Cerebellar nuclear complex (tissue), 1 donor: ENCODE data around the gene NUAK2.
"Not testable (repeated sequence)": the region's sequence is repeated elsewhere in the genome, so short reads cannot be mapped to it uniquely, and the experiment has no call there.

Experiments
- DNase-seq, 2 experiments: peaks; one replicate each; lab custom pipeline; 2025; lab: John Stamatoyannopoulos, UW

NUAK2 gene

DNA sequence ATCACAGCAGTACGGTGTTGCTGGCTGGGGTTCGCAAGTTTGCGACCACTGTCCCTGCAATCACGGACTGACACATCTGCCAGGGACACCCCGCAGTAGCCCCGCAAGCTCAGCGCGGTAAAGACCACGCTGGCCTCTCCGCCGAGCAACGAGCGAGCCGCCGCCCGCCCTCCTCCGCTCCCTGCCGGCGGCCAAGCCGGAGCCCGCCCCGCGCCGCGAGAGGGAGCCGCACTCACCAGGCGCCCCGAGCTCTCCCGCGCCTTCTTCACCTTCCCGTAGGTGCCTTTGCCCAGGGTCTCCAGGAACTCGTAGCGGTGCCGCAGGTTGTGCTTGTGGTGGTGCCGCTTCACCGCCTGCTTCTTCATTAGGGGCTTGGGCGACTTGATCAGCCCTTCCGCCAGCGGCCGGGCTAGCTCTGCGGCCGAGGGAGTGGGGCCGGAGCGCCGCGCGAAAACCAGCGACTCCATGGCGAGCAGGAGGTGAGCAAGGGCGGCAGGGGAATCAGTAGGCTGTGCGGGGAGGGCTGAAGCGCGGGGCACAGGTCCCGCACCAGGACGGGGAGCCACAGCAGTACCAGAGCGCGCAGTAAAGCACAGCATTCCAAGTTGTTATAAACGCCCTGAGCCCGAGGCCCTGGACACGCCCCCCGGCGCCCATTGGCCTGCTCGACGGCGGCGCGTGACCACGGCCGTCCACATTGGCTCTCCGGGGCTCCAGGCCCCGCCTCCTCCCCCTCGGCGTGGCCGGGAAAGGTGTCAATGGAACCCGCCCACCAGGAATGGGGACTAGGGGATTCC, at the start of gene NUAK2:
TSS of gene NUAK2 (minus strand) at position 584 of the 797 bp plus-strand sequence. CDS start at position 467, 117 bp downstream.
- DNase-seq = peak; percentile 88 to 93

DNA sequence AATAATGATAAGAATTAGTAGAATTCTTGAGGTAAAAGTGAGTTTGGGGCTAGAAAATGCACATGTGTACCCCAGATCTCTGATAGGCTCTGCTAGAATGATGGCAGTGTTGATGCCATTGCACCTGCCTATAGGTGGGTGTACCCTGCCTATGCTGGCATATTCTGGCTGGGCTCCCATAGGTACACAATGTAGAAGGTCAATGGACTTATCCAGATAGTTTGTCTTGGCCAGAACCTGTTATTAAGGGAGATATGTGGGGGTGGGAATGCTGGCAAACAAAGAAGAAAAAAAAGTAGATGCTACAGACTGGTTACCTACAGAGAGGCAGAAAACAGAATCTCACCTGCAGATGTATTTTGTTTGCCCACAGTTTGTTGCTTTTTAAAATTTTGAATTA, 49.2 kb upstream of the NUAK2 start:
- no peak for DNase-seq

DNA sequence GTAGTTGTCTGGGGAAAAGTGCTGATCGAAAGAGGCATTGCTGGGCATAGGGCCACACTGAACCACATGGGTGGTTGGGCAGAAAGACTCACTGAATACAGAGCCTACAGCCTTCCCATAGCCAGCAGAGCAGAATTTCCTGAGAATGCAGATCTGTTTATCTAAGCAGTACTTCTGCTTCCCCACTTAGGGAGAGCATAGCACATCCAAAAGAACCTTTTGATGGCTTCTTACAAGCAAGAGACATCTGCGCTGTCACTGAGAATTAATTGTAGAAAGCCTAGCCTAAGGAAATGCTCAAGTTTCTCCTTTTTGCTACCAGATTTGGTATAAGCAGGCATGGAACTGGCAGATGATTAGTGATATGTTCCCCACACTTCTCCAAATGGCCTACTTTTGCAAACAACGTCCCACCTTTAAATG, 48.2 kb upstream of the NUAK2 start:
- no peak for DNase-seq

DNA sequence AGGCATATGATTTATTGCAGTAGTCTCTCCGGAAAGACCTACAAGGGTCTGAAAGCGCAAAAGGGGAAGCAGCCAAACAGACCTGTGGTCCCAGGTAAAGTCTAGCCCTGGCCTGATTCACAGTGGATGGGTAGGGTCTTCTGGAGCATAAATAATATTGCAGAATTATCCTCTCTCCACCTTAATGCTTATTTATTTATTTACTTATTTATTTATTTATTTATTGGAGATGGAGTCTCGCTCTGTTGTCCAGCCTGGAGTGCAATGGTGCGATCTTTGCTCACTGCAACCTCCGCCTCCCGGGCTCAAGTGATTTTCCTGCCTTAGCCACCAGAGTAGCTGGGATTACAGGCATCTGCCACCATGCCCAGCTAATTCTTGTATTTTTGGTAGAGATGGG, 46.9 kb upstream of the NUAK2 start:
- DNase-seq = no peak

DNA sequence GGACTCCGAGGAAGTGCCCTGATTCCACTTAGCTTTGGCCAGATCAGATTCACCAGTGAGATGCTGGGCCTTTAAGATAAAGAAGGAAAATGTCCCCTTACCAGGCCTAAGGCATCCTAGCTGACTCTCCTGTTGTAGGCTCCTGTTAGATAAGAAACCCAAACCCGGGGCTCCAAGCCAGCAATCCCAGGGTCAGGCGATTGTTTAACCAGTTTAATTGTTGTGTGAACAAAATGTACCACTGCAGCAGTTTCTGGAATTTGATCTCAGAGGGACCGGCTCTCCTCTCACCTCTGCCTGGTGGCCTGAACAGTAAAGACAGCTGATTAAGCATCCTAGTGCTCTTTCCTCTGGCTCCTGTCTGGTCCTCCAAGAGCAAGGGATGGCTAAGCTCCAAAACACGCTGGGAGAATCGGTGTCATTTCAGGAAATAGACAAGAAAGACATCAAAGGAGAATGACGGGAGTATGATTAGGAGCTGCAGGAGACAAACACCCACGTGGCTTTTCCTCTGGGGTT, 44.5 kb upstream of the NUAK2 start:
- no peak for DNase-seq

DNA sequence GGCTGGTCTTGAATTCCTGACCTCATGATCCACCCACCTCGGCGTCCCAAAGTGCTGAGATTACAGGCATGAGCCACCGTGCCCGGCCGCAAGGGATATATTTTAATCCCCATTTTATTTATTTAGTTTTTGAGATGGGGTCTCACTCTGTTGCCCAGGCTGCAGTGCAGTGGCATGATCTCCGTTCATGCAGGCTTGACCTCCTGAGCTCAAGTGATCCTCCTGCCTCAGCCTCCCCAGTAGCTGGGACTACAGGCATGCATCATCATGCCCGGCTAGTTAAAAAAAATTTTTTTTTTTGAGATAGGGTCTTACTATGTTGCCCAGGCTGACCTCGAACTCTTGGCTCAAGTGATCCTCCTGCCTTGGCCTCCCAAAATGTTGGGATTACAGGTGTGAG, 43.5 kb upstream of the NUAK2 start:
- not testable (repeated sequence) for DNase-seq

DNA sequence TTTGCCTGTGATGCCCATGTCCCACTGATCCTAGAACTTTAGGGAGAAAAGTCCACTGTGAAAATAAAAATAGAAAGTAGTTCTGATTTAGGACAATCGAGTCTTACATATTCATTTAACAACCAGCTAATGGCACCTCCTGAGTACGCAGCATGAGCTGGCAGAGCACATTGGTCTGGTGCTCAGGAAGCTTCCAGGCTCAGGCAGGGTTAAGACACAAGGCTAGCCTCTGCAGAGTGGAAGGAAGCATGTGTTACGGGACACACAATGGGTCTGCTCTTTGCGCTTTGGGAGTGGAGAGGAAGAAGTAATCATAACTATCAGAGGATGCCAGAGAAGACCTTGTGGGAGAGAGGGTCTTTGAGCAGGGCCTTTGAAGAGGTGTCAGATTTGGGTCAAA, 39.3 kb upstream of the NUAK2 start:
- no peak for DNase-seq

DNA sequence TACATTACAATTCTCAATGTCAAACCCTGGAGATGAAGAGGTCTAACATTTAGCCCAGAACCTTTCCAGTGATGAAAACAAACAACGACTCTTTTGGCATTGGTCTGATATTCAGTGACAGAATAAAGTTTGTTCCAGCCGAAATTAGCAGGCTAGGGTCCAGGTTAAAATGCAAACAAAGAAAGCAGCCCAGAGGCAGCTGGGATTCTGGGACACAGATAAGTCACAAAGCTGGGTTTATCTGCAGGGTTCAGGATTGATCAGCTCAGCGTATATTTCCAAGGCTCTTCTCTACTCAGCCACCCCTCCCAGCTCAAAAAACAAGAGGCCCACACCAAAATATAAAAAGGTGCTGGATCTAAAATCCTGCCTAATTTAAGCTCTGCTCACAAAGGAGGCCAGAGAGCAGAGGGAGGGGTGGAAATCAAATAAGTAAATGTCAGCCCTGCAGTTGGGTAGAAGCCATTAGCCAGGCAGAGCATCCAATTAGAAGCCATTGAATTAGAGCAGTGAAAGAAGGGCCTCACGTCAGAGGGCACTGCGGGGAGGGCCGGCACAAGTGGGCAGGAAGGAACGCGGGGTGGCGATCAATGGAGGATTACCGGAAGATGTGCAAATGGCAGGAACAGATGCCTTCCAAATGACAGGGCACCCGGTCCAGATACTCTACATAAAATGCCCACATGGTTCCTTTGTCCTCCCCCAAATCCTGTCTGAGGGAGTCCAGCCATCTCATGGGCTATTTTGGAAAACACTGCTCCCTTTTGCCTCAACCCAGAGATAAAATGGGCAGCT, 38.4 kb upstream of the NUAK2 start:
- peak; percentile 69 to 81 for DNase-seq

DNA sequence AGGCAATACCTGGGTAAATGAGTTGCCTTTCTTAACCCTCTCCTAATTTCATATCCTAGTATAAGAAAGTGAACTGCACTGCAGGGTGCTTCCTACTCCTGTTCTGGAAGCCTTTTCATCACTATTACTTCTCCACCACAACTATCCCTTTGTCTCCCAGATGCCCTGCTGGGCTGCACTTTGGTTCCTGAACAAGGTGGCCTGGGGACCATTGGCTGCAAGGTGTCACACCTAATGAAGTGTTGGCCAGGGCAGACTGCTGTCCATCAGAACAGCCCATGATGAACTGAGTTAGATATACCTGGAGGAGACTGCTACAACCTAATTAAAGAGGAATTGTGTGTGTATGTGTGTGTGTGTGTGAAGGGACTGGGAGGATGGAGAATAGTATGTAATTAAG, 37.0 kb upstream of the NUAK2 start:
- no peak for DNase-seq

DNA sequence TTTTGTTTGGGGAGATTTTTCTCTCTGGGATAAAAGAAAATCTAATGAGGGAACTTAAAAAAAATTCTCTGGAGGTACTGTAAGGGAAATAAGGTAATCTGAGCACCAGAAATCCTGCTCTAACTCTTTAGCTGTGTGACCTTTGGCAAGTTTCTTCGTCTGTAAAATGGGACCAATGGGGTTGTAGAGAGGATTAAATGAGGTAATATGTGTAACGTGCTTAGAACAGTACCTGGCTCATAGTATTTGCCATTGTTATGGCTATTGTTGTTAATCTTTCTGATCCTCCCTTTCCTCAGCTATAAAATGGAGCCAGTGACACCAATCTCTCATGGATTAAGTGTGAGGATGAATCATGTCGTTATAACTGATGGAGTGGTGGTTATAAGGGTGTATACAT, 36.0 kb upstream of the NUAK2 start:
- DNase-seq = no peak

DNA sequence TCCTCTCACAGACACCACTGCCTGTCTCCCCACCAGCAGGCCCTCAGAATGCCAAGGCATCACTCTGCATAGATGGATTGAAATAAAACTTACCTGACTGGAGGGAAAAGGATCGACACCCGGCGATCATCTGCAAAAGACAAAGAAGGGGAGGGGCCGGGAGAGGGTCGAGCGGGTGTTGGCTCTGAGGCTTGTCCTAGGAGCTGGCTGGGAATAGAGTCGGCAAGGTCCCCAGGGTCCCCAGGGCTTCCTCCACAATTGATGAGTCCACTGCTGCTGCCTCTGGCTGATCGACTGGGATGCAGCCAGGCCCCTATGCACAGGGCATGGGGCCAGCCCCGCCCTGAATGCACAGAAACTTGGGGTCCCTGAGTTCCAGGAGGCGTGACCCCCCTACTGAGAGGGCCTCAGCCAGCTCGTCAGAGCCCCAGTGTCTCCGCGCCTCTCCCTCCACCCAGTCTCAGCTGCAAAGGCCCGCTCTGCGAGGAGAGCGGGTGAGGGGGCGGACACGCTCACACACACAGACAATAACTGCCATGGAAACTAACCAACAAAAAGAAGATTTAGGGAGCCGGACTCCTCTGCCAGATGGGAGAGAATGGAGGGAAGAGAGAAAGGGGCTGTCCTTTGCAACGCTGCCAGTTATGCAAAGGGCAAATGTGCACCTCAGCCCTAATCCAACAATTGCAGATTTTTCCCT, 35.0 kb upstream of the NUAK2 start, which contains the start of gene KLHDC8A:
TSS of gene KLHDC8A (minus strand) at position 483 of the 700 bp plus-strand sequence. CDS start 13,318 bp downstream, outside the sequence.
- no peak for DNase-seq

DNA sequence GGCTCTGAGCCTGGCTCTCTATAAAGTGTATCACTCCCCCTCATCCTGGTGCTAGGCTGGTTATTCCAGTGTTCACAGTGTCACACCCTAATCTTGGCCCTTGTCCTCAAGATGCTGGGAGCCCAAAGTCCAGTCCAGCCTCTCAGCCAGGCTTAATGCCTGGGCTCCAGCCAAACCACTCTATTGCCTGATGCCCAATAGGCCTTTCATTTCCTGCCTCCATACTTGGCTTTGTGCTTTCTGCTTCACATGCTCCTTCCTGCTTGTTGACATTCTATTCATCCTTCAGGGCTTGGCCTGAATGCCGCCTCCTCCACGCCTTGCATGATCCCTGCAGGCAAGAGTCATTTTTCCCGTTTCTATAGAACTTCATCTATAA, 33.5 kb upstream of the NUAK2 start:
- DNase-seq = no peak

DNA sequence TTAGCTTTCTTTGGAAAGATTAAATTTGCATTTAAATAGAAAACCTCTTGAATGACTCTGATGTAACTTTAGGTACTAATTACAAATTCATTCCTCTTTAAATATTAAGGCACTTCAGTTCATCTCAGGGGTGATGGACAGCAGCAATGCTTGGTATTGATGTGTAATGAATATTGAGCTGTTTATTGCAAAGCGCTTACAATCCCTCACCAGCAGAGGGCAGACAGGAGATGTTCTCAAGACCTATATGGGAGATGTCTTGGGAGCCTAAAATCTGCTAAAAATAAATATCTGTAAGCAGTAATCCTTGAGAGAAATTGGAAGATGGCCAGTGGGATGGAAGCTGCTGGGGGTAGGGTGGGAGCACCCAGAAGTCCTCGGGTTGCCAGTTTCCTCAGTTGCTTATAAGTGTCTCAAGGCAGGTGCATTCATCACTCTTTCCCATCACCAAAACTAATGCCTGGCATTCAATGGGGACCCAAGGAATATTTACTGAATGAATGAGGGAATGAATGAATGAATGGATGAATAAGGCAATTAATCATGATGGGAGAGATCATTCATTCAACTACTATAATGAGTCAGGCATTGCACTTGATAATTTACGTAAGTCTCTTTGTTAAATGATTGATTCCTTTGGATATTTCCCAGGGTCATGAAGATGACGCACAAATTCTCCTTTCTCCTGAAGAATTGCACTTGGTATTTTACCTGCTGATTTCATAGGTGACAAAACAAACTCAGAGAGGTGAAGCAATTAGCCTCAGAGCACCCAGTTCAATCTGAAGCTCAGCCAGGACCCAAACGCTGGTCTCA, 32.9 kb upstream of the NUAK2 start:
- peak in 1 of 2 experiments; percentile 46 for DNase-seq

DNA sequence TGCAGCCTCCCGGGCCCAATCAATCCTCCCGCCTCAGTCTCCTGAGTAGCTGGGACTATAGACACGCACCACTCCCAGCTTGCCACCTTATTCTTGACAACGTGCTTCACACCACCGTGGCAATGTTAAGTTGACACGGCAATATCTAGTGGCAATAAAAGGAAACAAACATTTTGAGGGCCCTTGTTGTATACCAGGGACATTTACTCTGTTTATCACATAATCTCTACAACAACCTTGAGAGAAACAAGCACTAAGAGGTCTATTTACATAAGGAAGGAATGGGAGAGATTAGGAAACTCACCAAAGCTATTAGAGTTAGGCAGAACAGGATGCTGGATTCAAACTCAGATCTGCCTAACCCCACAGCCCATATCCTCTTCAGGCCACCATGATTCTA, 32.1 kb upstream of the NUAK2 start:
- no peak for DNase-seq

DNA sequence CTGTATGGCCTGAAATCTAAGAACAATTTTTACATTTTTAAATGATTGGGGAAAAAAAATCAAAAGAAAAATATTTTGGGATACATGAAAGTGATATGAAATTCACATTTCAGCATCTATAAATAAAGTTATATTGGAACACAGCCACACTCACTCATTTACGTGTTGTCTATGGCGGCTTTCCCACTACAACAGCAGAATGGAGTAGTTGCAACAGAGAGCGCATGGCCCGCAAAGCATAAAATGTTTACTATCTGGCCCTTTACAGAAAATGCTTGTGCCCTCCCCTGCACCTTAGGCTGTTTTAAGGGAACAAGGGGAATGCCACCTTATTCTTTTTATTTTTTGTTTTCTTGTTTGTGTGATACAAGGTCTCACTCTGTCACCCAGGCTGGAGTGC, 31.6 kb upstream of the NUAK2 start:
- no peak for DNase-seq

DNA sequence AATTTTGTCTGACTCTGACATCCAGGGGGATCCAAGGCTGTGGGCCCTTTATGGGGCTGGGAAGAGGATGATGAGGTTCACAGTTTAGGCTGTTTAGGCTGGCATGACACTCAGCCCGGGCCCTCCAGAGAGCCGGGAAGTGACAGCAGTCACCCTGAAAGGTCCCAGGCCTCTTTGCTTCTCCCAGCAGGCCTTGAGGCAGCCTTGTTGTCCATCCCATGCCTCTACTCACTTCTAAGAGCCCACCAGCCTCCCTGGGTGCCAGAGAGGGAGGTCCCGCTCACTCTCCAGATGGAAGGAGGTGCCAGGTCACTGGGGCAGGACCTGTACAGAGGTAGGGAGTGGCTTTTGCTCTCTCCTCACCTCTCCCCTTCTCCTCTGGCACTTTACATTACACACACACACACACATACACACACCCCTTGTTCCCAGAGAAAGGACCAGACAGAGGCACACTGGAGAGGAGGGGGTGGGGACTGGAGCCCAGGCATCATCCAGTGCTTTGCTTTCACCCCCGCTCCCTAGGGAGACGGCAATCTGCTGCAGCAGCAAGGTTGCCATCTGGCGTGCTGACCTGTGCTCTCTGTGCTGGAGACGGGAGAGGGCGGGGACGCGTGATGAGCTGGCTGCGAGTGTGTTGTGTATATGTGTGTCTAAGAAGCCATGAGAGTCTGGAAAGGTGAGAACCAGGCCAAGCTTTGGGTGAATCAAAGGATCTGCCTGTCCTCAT, 30.6 kb upstream of the NUAK2 start:
- peak in 1 of 2 experiments; percentile 55 for DNase-seq

DNA sequence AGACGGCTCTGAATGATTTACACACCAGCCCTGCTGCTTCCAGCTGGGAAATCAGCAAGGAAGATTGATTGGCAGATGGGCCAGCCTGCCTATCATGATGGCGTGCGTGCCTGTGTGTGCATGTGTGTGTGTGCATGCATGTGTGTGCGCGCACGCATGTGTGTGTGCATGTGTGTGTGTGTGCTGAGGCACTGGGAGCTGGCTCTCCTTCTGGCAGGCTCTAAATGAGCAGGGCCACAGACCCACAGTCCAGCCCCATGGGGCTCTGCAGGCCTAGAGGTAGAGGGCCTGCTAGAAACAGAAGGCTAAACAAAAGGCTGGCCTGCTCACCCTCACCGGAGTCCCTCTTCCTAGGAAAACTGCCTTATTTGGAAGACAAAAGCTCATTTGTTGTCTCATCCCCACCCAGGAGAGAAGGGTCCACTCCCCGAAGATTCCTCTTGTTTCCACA, 29.2 kb upstream of the NUAK2 start:
- DNase-seq = no peak

DNA sequence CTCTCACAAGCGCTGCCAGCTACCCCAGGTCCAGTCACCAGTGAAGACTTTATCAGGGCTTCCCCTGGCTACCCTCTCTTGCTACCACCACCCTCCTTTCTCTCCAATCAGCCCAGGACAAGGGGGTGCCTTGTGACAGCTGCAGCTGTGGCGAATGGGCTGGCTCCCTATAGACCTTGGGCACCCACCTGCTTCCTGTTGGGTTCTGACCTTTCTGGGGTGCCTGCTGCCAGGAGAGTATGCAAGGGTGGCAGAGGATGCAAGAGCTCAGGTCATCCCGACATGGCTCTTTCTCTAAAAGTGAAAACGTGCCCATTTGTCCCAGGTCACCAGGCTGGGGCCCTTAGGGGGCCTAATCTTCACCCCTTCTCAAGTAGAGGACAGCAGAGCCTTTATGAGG, 28.6 kb upstream of the NUAK2 start:
- DNase-seq = no peak

DNA sequence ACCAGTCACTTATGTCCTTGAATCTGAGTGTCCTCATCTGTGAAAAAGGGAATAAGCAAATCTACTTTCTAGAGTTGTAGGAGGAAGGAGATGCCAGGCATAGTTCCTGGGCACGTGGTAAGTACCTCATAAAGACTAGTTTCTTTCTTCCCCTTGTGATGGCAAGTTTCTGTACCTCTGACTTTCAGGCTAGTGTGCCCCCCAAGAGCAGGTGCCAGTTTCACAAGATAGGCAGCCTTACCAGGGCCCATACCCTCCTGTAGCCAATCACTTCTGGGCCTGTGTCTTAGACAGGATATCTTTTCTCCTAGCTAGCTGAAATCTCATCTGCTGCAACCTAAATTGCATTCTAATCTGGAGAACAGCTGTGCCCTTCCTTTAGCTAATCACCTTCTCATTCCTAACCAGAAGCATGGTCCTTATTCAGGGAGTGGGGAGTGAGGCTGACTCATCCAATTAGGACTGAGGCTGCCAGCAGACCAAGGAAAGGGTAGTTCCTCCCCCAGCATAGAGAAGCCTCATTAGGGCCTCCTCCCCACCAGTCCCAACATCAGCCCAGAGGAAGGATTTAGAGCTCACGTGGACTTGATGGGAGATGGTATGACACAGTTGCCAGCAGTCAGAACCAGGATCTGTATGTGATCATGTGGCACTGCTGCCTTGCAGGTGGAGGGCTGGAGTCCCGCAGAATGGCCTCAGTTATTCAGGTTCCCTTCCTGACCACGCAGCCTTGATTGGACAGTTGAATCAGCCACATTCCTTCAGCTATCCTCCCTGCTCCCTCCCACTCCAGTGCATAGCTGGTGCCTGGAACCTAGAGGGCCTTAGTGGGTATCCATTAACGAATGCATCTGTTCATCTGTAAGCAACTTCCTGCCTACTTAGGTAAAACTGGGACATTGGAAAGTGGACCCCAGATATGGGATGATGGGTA, 27.3 kb upstream of the NUAK2 start:
- DNase-seq = no peak
